ENCODE data around the gene FGD2. TPM values are rescaled to one million over a fixed set of nuclear protein-coding genes. Genes with fewer than 3 reads are reported as not detected.

FGD2 gene
- total RNA-seq, 1 experiment from 2014 or later, result 0.19 TPM

- H3K4me1 Mint-ChIP-seq (ENCODE audit: low read depth, unreplicated experiment), result peaks cover 17% of the 10 kb centered on the region
- CTCF ChIA-PET, result interaction anchor here (0.7 to 3.8 kb wide), 5 partner anchors 8 to 327 kb away, joined by 3 to 21 read pairs (median 5); no protein-coding TSS in a partner anchor
Measured at GRCh38 chr6:37030599-37030998, 25.1 kb downstream of the FGD2 start.

GRCh38 chr6:37032239-37032638, 26.8 kb downstream of the FGD2 start:
- no peak for TF ChIP-seq CTCF (IDR thresholded peaks at IDR 0.05; ENCODE audit: unreplicated experiment)
- Mint-ChIP-seq H3K4me3 (ENCODE audit: low read depth, unreplicated experiment) (no peak overlapping the region), H3K9me3 (ENCODE audit: low read depth, unreplicated experiment) (peaks cover 3% of the 10 kb centered on the region), H3K27ac (ENCODE audit: unreplicated experiment) (no peak overlapping the region), H3K4me1 (ENCODE audit: low read depth, unreplicated experiment) (peaks cover 9% of the 10 kb centered on the region), H3K27me3 (ENCODE audit: unreplicated experiment) (no peaks in the 10 kb centered on the region), H3K36me3 (ENCODE audit: insufficient read depth, unreplicated experiment) (no peaks in the 10 kb centered on the region)
- intact Hi-C loops (cut with micrococcal nuclease; ENCODE audit: unreplicated experiment), result no loop called here
- no TSS peak for BruUV-seq (replicated peaks)
- DNase-seq, result no peak
- CTCF ChIA-PET, result interaction anchor here (3.8 kb wide), 1 partner anchor 18 kb away, joined by 20 read pairs; no protein-coding TSS in a partner anchor

More at GRCh38 chr6:37030599-37030998, 25.1 kb downstream of the FGD2 start:
- no peaks in the 10 kb centered on the region for H3K27me3 Mint-ChIP-seq (ENCODE audit: unreplicated experiment)
- BruUV-seq (replicated peaks), result no TSS peak
- peaks cover 3% of the 10 kb centered on the region for H3K9me3 Mint-ChIP-seq (ENCODE audit: low read depth, unreplicated experiment)
- no peaks in the 10 kb centered on the region for H3K36me3 Mint-ChIP-seq (ENCODE audit: insufficient read depth, unreplicated experiment)
- no peak overlapping the region for H3K27ac Mint-ChIP-seq (ENCODE audit: unreplicated experiment)
- DNase-seq, result no peak
- TF ChIP-seq CTCF (IDR thresholded peaks at IDR 0.05; ENCODE audit: unreplicated experiment), result no peak
- no peak overlapping the region for H3K4me3 Mint-ChIP-seq (ENCODE audit: low read depth, unreplicated experiment)
- intact Hi-C loops (cut with micrococcal nuclease; ENCODE audit: unreplicated experiment), result no loop called here

- H3K4me1 Mint-ChIP-seq (ENCODE audit: low read depth, unreplicated experiment), result peaks cover 10% of the 10 kb centered on the region
- CTCF ChIA-PET, result interaction anchor here (0.6 to 1.3 kb wide), 4 partner anchors 8 to 292 kb away, joined by 3 to 4 read pairs (median 3); no protein-coding TSS in a partner anchor
Measured at GRCh38 chr6:37033255-37033654, 27.8 kb downstream of the FGD2 start.

GRCh38 chr6:37033819-37034795, 28.7 kb downstream of the FGD2 start:
- H3K36me3 Mint-ChIP-seq (ENCODE audit: insufficient read depth, unreplicated experiment), result no peaks in the 10 kb centered on the region
- no peak for DNase-seq
- CTCF ChIA-PET, result interaction anchor here (0.6 to 1.3 kb wide), 6 partner anchors 9 to 145 kb away, joined by 3 to 4 read pairs (median 3); no protein-coding TSS in a partner anchor
- intact Hi-C loops (cut with micrococcal nuclease; ENCODE audit: unreplicated experiment), result no loop called here
- no peak for TF ChIP-seq CTCF (IDR thresholded peaks at IDR 0.05; ENCODE audit: unreplicated experiment)
- peaks cover 3% of the 10 kb centered on the region for H3K9me3 Mint-ChIP-seq (ENCODE audit: low read depth, unreplicated experiment)
- no peak overlapping the region for H3K27ac Mint-ChIP-seq (ENCODE audit: unreplicated experiment)
- no TSS peak for BruUV-seq (replicated peaks)
- peaks cover 14% of the 10 kb centered on the region for H3K4me1 Mint-ChIP-seq (ENCODE audit: low read depth, unreplicated experiment)
- no peak overlapping the region for H3K4me3 Mint-ChIP-seq (ENCODE audit: low read depth, unreplicated experiment)
- no peaks in the 10 kb centered on the region for H3K27me3 Mint-ChIP-seq (ENCODE audit: unreplicated experiment)

More at GRCh38 chr6:37033255-37033654, 27.8 kb downstream of the FGD2 start:
- Mint-ChIP-seq H3K9me3 (ENCODE audit: low read depth, unreplicated experiment) (peaks cover 3% of the 10 kb centered on the region), H3K4me3 (ENCODE audit: low read depth, unreplicated experiment) (no peak overlapping the region), H3K36me3 (ENCODE audit: insufficient read depth, unreplicated experiment) (no peaks in the 10 kb centered on the region), H3K27me3 (ENCODE audit: unreplicated experiment) (no peaks in the 10 kb centered on the region), H3K27ac (ENCODE audit: unreplicated experiment) (no peak overlapping the region)
- TF ChIP-seq CTCF (IDR thresholded peaks at IDR 0.05; ENCODE audit: unreplicated experiment), result no peak
- no peak for DNase-seq
- intact Hi-C loops (cut with micrococcal nuclease; ENCODE audit: unreplicated experiment), result no loop called here
- BruUV-seq (replicated peaks), result no TSS peak
